A549 (cell line): ENCODE data around the gene ZNF496. TPM values are rescaled to one million over a fixed set of nuclear protein-coding genes. Genes with fewer than 3 reads are reported as not detected.

ENCODE experiments used
- ATAC-seq, 2 experiments: fragments of 200-7000 bp in 1 of 2; fragments of >200 bp in 1 of 2; cut with Nextera tagmentation in 1 of 2; cut with Tn5 transposase in 1 of 2; 3 replicates each; pipeline versions ENCODE4 v1.8.0 to v1.9.1; 2018 to 2020; ENCODE audit warnings: mild to moderate bottlenecking in 1 of 2, moderate library complexity in 1 of 2
- CTCF ChIA-PET: fragments of 300-600 bp; sonication (Branson Sonifier 250); formaldehyde crosslinking; extraction: SDS; loops from one replicate; lab custom pipeline; 2021; ENCODE audit warnings: antibody characterized with exemption, inconsistent platforms; lab: Yijun Ruan, JAX
- POLR2A ChIA-PET: fragments of 350-600 bp; formaldehyde crosslinking; extraction: SDS; loops from one replicate; lab custom pipeline; 2021; ENCODE audit warnings: antibody characterized with exemption, inconsistent platforms; lab: Yijun Ruan, JAX
- DNase-seq, 2 experiments: peaks; one replicate each; pipeline versions ENCODE4 v3.0.0 to v3.0.0-alpha.2; 2011 to 2016; ENCODE audit warnings: low read depth in 1 of 2, low spot score in 1 of 2
- FAIRE-seq: peaks from 2 replicates; lab custom pipeline; 2011; peaks lifted over from hg19 to GRCh38; lab: Jason Lieb, UNC
- H3K27ac ChIP-seq, 2 experiments: fragments of >200 bp; sonication (Bioruptor Twin); formaldehyde crosslinking; 3 replicates each; pipeline ENCODE4 v1.5.1; 2016 to 2017
- H3K4me1 ChIP-seq: fragments of >200 bp; sonication (Bioruptor Twin); formaldehyde crosslinking; 3 replicates; pipeline ENCODE4 v1.6.1; 2016
- H3K4me2 ChIP-seq: fragments of >200 bp; sonication (Bioruptor Twin); formaldehyde crosslinking; 3 replicates; pipeline ENCODE4 v1.6.1; 2016
- H3K4me3 ChIP-seq: fragments of >200 bp; sonication (Bioruptor Twin); formaldehyde crosslinking; 3 replicates; pipeline ENCODE4 v1.5.1; 2016
- H3K9me3 ChIP-seq: fragments of >200 bp; sonication (Bioruptor Twin); formaldehyde crosslinking; 3 replicates; pipeline ENCODE4 v1.6.1; 2016
- BHLHE40 ChIP-seq: IDR thresholded peaks from 2 replicates; pipeline ENCODE4 v1.6.1; 2012; ENCODE audit warnings: low read depth, low read length, inconsistent platforms
- EHMT2 ChIP-seq: fragments of 200-600 bp; sonication (generic); IDR thresholded peaks from 2 replicates; pipeline ENCODE4 v1.6.1; 2016; ENCODE audit warnings: antibody characterized with exemption, low read depth, mild to moderate bottlenecking, moderate library complexity
- ESRRA ChIP-seq: fragments of 150-350 bp; IDR thresholded peaks from 2 replicates; pipeline ENCODE4 v1.6.1; 2014; ENCODE audit warnings: mild to moderate bottlenecking, low read length, borderline replicate concordance
- KDM5A ChIP-seq: fragments of 200-600 bp; sonication (generic); IDR thresholded peaks from 2 replicates; pipeline ENCODE4 v1.6.1; 2016; ENCODE audit warnings: antibody characterized with exemption, mild to moderate bottlenecking
- MAZ ChIP-seq: fragments of 150-350 bp; IDR thresholded peaks from 2 replicates; pipeline ENCODE4 v1.6.1; 2014; ENCODE audit warnings: antibody characterized with exemption, low read depth, low read length, borderline replicate concordance
- POLR2AphosphoS2 ChIP-seq: conservative IDR thresholded peaks from 2 replicates; pipeline ENCODE4 v1.6.1; 2012; ENCODE audit warnings: low read length, improper control_type of control experiment, inconsistent platforms
- RAD21 ChIP-seq, 2 experiments: fragments of >200 bp in 1 of 2; sonication (Bioruptor Twin) in 1 of 2; formaldehyde crosslinking in 1 of 2; IDR thresholded peaks in 1 of 2; conservative IDR thresholded peaks in 1 of 2; 2 replicates in 1 of 2; 3 replicates in 1 of 2; pipeline ENCODE4 v1.6.1; 2012 to 2018; ENCODE audit warnings: inconsistent platforms in 1 of 2
- WGBS: methylation state at CpG from one replicate; pipeline ENCODE4 v1.1.6; 2017; ENCODE audit errors: missing lambda C conversion rate; 5-methylcytosine and 5-hydroxymethylcytosine counted together
- polyA plus RNA-seq, 4 experiments: library from polyadenylated mRNA; depleted of rRNA in 3 of 4; stranded (reverse); fragments of >200 nt; fragmentation: RNase III in 1 of 4; extraction: RNeasy Plus Mini Kit Qiagen cat#74134 plus additional on column Dnase treatment in 1 of 4; gene quantifications; 2 replicates in 3 of 4; 3 replicates in 1 of 4; pipeline ENCODE4 v1.2.3, GENCODE V29; 2011 to 2017
- TF ChIP-seq, protein P1 (sequence below): fragments of 200-600 bp; sonication (generic); IDR thresholded peaks from 2 replicates; pipeline ENCODE4 v1.6.1; 2016; ENCODE audit warnings: antibody characterized with exemption, mild to moderate bottlenecking, moderate library complexity
- TF ChIP-seq, protein P2 (sequence below): IDR thresholded peaks from 2 replicates; pipeline ENCODE4 v1.6.1; 2012
- TF ChIP-seq, protein P3 (sequence below): fragments of >200 bp; sonication (Bioruptor Twin); formaldehyde crosslinking; IDR thresholded peaks from 2 replicates; pipeline ENCODE4 v1.6.1; 2016
- TF ChIP-seq, protein P4 (sequence below): fragments of >200 bp; sonication (Bioruptor Twin); formaldehyde crosslinking; IDR thresholded peaks from 3 replicates; pipeline ENCODE4 v1.5.1; 2016

Gene ZNF496
- polyA plus RNA-seq, 2 of the 4 experiments (the other 2 are of a cell fraction), result 13.1 to 16.1 TPM

DNA sequence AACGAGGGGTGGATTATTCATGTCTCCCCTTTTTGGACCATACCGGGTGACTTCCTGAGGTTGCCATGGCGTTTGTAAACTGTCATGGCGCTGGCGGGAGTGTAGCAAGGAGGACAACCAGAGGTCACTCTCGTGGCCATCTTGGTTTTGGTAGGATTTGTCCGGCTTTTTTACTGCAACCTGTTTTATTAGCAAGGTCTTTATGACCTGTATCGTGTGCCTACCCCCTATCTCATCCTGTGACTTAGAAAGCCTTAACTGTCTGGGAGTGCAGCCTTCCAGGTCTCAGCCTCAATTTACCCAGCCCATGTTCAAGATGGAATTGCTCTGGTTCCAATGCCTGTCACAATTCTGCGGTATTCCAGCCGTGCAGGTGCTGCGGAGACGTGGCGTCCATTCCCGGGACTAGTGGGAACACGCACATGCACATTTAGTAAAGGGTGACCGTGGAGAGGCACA, 40.2 kb upstream of the ZNF496 start (continued):
- TF ChIP-seq, protein P1, sequence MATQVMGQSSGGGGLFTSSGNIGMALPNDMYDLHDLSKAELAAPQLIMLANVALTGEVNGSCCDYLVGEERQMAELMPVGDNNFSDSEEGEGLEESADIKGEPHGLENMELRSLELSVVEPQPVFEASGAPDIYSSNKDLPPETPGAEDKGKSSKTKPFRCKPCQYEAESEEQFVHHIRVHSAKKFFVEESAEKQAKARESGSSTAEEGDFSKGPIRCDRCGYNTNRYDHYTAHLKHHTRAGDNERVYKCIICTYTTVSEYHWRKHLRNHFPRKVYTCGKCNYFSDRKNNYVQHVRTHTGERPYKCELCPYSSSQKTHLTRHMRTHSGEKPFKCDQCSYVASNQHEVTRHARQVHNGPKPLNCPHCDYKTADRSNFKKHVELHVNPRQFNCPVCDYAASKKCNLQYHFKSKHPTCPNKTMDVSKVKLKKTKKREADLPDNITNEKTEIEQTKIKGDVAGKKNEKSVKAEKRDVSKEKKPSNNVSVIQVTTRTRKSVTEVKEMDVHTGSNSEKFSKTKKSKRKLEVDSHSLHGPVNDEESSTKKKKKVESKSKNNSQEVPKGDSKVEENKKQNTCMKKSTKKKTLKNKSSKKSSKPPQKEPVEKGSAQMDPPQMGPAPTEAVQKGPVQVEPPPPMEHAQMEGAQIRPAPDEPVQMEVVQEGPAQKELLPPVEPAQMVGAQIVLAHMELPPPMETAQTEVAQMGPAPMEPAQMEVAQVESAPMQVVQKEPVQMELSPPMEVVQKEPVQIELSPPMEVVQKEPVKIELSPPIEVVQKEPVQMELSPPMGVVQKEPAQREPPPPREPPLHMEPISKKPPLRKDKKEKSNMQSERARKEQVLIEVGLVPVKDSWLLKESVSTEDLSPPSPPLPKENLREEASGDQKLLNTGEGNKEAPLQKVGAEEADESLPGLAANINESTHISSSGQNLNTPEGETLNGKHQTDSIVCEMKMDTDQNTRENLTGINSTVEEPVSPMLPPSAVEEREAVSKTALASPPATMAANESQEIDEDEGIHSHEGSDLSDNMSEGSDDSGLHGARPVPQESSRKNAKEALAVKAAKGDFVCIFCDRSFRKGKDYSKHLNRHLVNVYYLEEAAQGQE, result no peak
- TF ChIP-seq KDM5A (no peak), RAD21 (conservative IDR thresholded peaks at IDR 0.05 in 1 of 2, IDR thresholded peaks at IDR 0.05 in 1 of 2) (no peak), EHMT2 (no peak), POLR2AphosphoS2 (no peak)
- TF ChIP-seq, protein P2, sequence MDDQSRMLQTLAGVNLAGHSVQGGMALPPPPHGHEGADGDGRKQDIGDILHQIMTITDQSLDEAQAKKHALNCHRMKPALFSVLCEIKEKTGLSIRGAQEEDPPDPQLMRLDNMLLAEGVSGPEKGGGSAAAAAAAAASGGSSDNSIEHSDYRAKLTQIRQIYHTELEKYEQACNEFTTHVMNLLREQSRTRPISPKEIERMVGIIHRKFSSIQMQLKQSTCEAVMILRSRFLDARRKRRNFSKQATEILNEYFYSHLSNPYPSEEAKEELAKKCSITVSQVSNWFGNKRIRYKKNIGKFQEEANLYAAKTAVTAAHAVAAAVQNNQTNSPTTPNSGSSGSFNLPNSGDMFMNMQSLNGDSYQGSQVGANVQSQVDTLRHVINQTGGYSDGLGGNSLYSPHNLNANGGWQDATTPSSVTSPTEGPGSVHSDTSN, result no peak

DNA sequence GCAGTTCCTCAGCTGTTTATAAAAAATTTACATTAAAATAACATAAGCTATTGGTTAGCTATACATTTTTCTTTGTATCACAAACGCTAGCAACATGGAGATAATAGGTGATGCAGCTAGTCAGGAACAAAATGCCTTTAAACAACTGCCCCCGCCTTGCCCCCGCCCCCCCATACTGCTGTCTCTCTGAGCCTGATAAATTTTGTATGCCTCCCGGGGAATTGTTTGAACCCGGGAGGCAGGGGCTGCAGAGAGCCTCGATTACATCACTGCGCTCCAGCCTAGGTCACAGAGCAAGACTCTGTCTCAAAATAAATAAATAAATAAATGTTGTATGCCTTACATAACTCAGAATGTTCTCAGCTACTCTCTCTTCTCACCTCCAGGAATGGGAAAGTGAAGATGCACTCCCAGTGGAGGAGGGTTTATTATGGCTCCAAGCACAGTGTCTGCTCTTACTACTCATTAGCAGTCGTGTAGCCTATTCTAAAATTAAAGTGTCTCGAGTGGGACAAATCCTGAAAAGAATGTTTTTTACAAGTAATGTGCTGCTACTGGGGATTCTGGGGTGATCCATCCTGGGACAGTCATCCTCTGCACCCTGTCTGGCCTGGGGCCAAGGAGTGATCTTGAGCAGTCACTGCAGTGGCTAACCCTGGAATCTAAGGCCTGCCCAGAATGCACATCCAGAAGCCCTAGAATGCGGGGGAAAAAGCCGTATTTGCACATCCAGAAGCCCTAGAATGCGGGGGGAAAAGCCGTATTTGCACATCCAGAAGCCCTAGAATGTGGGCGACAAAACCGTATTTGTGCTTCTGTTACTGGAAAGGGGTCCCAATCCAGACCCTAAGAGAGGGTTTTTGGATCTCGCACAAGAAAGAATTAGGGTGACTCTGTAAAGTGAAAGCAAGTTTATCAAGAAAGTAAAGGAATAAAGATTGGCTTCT, 39.4 kb upstream of the ZNF496 start:
- ATAC-seq (no peak), FAIRE-seq (no peak), DNase-seq (no peak)
- Histone ChIP-seq H3K4me2 (no peak overlapping the region), H3K4me1 (no peaks in the 10 kb centered on the region), H3K27ac (no peak overlapping the region), H3K9me3 (0 out of 3 replicates have a peak, but pooled peaks cover 3% of the 10 kb centered on the region), H3K4me3 (no peak overlapping the region)
- WGBS, result 64% methylated on average over 16 of the region's 16 CpGs
- ChIA-PET POLR2A (no interaction called here), CTCF (no interaction called here)
- TF ChIP-seq, protein P1, result no peak

DNA sequence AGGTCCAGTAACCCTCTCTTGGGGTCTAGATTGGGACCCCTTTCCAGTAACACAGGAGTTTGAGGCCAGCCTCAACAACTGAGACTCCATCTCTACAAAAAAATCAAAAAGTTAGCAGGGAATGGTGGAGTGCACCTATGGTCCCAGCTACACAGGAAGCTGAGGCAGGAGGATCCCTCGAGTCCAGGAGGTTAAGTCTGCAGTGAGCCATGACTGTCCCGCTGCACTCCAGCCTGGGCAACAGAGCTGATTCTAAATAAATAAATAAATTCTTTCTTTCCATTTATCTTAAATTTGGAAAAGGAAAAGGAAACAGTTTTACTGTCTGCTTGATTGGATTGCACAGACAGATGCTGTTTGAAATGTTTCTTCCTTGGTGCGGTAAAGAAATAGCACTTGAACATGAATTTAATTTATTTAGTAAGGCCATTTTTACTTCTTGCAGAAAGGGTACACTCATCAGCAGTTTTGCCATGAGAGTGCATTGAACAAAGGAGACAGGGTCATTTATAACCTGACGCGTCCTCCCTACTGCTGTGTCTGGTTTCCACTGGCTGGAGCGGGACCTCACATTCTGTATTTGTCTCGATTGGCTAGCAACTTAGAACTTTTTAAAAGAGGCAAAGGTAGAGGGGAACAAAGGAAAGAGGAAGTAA, 37.0 kb upstream of the ZNF496 start:
- CTCF ChIA-PET, result no interaction called here
- TF ChIP-seq MAZ, result no peak
- TF ChIP-seq, protein P3, sequence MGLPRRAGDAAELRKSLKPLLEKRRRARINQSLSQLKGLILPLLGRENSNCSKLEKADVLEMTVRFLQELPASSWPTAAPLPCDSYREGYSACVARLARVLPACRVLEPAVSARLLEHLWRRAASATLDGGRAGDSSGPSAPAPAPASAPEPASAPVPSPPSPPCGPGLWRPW, result no peak
- TF ChIP-seq, protein P4, sequence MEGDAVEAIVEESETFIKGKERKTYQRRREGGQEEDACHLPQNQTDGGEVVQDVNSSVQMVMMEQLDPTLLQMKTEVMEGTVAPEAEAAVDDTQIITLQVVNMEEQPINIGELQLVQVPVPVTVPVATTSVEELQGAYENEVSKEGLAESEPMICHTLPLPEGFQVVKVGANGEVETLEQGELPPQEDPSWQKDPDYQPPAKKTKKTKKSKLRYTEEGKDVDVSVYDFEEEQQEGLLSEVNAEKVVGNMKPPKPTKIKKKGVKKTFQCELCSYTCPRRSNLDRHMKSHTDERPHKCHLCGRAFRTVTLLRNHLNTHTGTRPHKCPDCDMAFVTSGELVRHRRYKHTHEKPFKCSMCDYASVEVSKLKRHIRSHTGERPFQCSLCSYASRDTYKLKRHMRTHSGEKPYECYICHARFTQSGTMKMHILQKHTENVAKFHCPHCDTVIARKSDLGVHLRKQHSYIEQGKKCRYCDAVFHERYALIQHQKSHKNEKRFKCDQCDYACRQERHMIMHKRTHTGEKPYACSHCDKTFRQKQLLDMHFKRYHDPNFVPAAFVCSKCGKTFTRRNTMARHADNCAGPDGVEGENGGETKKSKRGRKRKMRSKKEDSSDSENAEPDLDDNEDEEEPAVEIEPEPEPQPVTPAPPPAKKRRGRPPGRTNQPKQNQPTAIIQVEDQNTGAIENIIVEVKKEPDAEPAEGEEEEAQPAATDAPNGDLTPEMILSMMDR, result no peak
- TF ChIP-seq BHLHE40, result no peak
- TF ChIP-seq ESRRA, result no peak
- no peaks in the 10 kb centered on the region for H3K9me3 ChIP-seq
- no peak overlapping the region for H3K4me3 ChIP-seq
- POLR2A ChIA-PET, result no interaction called here
- FAIRE-seq (no peak), DNase-seq (no peak), ATAC-seq (no peak)
- H3K4me2 ChIP-seq, result no peak overlapping the region
- H3K27ac ChIP-seq, result no peak overlapping the region
- no peaks in the 10 kb centered on the region for H3K4me1 ChIP-seq
- 52% methylated on average over 7 of the region's 7 CpGs for WGBS
